Stimulated activated CD8-positive, alpha-beta memory T cell treated with anti-CD3 and anti-CD28 coated beads, Interleukin-4, amount 100 ng/mL, for 1 hour (primary cell): ENCODE results near the gene GGA1.

ENCODE experiments used
- DNase-seq, 2 donors: peaks; one replicate each; pipeline ENCODE4 v3.0.0-alpha.2; 2020; ENCODE audit warnings: low read depth in 2 of 2, low spot score in 1 of 2

GGA1 gene

GRCh38 chr22:37630839-37631435, 22.3 kb downstream of the GGA1 start:
- DNase-seq, result no peak

- DNase-seq, result no peak
These were observed 23.0 kb downstream of the GGA1 start for GRCh38 chr22:37631448-37632173.

GRCh38 chr22:37632174-37633088, 23.8 kb downstream of the GGA1 start:
- DNase-seq, result no peak

- no peak for DNase-seq
These were observed 24.5 kb downstream of the GGA1 start for GRCh38 chr22:37633089-37633624.

- peak in 1 of 2 donors; percentile 35 for DNase-seq
These were observed 25.2 kb downstream of the GGA1 start for GRCh38 chr22:37633625-37634416.

- DNase-seq, result no peak
These were observed 25.8 kb downstream of the GGA1 start for GRCh38 chr22:37634417-37634924.

- no peak for DNase-seq
These were observed 26.5 kb downstream of the GGA1 start for GRCh38 chr22:37635157-37635556.

GRCh38 chr22:37636186-37636948, 27.7 kb downstream of the GGA1 start:
- no peak for DNase-seq

GRCh38 chr22:37636949-37637273, 28.3 kb downstream of the GGA1 start:
- DNase-seq, result no peak

- no peak for DNase-seq
These were observed 29.9 kb downstream of the GGA1 start for GRCh38 chr22:37638391-37639069.

- DNase-seq, result no peak
These were observed 30.6 kb downstream of the GGA1 start, which contains the start of gene SH3BP1 for GRCh38 chr22:37639070-37639760. TSS of gene SH3BP1 (plus strand) at chr22:37639669. CDS start at chr22:37639788, 119 bp downstream.

GRCh38 chr22:37639771-37640590, 31.3 kb downstream of the GGA1 start:
- DNase-seq, result no peak

- DNase-seq, result no peak
These were observed 32.2 kb downstream of the GGA1 start for GRCh38 chr22:37640591-37641560.

GRCh38 chr22:37641561-37641949, 32.9 kb downstream of the GGA1 start:
- no peak for DNase-seq

- peak; percentile 79 to 85 for DNase-seq
These were observed 34.7 kb downstream of the GGA1 start for GRCh38 chr22:37643225-37643847.

- DNase-seq, result no peak
These were observed 38.7 kb downstream of the GGA1 start for GRCh38 chr22:37647317-37647716.
